ENCODE results near the gene UBD.

UBD gene

DNA sequence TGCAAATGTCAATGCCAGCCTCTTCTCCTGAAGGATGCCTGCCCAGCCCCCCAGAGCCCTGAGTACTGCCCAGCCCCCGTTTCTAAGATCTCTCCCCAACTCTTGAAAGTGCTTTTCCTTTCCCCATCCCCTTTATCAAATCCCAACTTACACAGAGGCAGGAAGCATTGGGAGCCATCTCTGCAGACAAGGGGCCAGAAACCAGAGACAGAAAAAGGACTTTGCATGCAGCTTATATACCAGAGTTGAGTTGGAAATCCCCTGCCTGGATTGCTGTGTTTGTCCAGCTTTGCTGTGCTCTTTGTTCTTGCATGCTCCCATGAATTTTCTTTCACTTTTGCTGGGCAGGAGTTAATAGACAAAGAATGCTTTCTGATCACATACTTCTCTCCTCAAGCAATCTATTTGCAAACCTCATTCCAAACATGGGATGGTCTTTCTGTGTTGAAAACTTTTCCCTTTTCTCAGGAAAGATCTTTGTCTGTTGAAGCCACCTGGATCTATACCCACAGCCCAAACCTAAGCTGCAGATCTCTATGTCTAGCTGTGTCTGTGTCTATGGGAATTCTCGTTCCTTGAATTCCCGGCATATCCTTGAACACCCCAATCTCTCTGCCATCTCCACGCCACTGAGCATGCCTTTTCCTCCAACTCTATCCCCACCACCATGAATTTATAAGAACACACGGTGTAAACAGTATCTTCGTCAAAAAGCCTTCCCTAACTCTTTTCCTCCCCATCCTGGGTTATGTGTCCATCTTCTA lies at the start of gene UBD:
Gene UBD, minus strand, starts transcription at position 209 of the 764 bp plus-strand sequence. Its CDS starts 31 bp downstream, at position 178.
- DNase-seq (ENCODE audit: insufficient read length, low spot score) (no peak), FAIRE-seq (no peak)
- TF ChIP-seq POLR2A (IDR thresholded peaks at IDR 0.05; ENCODE audit: low read depth, low read length), result no peak

DNA sequence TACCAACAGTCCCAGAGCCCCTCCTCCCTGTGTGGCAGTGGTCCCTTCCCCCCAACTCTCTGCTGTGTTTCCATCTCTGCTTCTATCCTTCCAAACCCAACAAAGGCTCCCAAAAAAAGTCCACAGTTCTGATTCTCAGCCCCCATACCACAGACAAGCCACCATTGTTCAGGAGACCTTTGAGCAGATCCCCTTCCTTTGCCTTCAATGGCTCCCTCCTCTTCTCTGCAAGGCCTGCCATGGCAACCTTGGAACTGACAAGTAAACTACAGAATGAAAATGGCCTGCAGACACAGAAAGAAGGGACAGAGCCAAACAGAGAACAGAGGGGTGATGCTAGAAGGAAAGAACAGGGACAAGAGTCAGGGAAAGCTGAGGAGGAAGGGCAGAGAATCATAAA lies 48.6 kb upstream of the UBD start:
- DNase-seq (ENCODE audit: insufficient read length, low spot score), result no peak
- FAIRE-seq, result no peak
- TF ChIP-seq POLR2A (IDR thresholded peaks at IDR 0.05; ENCODE audit: low read depth, low read length), result no peak

DNA sequence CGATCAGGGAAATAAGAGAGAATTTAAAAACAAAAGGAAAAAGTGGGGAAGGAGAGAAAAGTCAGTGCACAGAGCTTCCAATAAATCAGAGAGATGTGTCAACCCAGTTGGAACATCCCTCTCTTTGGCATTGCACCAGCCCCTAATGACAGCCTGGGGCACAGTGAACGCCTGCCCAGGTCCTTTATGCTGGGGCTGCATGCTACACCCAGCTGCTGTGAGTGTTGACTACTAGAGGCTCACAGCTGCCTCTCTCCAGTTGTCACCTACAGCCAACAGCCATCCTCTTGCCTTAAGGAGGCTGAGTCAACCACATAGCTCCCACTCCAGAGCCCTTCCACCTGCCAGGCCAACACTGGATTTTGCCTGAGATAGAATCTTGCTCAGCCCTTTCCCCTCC lies 44.4 kb upstream of the UBD start:
- TF ChIP-seq POLR2A (IDR thresholded peaks at IDR 0.05; ENCODE audit: low read depth, low read length), result no peak
- DNase-seq (ENCODE audit: insufficient read length, low spot score), result no peak
- no peak for FAIRE-seq

DNA sequence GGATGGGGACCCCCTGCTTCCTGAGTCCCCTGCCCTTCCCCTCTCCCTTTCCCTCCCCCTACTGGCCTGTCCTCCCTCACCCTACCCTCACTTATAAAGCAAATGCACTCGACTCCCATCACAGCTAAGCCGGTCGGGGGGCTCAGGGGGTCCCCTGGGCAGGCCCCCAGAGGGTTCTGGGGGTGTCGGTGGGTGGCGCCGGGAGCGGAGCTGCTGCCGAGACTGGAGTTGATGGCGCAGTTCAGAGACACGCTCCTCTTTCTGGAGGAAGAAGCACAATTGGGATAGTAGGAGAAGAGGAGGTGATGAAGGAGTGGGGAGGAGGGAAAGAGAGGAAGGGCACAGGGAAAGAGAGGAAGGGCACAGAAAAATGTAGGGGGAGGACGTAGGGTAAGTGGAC lies 43.9 kb upstream of the UBD start:
- TF ChIP-seq POLR2A (IDR thresholded peaks at IDR 0.05; ENCODE audit: low read depth, low read length), result no peak
- DNase-seq (ENCODE audit: insufficient read length, low spot score) (no peak), FAIRE-seq (no peak)

DNA sequence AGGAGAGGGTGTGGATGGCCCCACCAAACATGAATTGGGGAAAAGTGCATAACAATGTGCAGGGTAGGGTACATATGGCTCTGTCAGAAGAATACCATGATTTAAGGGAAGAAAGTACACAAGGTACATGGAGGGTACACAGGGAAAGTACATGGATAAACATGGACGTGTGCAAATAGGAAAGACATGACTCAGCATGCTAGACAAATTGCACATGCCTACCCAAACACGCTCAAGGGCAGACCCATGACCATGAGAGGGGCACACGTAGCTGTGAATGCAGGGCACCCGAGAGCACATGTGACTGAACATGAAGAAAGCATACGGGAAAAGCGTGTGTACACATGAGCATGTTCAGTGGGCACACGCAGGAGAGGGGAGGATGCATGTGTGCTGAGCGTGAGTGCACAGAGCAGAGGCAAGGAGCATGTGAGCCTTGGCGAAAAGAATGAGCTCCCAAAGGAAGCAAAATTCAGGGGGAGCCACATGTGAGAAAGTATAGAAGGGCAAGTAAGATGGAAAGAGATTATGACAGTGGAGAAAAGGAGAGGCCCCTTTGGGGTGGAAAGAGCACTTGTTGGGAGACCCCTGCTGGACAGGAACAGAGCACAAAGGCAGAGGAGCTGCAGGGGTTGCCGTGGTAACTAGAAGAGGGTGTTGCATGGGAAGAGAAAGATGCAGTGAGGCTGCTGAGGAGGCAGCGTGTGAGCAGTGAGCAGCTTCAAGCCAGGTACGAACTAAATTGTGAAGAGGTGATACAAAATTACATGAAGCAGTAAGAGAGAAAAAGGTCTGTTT lies 43.2 kb upstream of the UBD start:
- FAIRE-seq (no peak), DNase-seq (ENCODE audit: insufficient read length, low spot score) (no peak)
- TF ChIP-seq POLR2A (IDR thresholded peaks at IDR 0.05; ENCODE audit: low read depth, low read length), result no peak

DNA sequence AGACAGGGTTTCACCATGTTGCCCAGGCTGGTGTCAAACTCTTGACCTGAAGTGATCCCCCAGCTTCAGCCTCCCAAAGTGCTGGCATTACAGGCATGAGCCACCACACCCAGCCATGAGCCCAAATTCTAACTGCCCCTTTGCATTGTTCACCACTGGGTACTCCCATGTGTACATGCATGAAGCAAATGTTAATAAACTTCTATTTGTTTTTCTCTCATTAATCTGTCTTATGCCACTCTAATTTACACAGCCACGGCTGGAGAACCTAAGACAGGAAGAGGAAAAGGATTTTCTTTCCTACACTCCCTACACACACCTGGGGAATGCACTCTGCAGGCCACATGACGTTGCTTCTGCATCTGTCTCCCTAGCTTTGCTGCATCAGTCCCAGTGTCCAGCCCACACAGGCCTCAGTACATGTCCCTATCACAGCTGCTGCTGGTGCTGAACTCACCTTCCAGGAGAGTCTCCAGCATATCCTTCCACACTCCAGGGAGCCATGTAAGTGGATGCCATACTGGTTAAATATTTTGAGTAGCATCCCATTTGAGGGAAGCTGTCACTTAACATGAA lies 38.7 kb upstream of the UBD start:
- FAIRE-seq, result no peak
- no peak for TF ChIP-seq POLR2A (IDR thresholded peaks at IDR 0.05; ENCODE audit: low read depth, low read length)
- DNase-seq (ENCODE audit: insufficient read length, low spot score), result no peak

DNA sequence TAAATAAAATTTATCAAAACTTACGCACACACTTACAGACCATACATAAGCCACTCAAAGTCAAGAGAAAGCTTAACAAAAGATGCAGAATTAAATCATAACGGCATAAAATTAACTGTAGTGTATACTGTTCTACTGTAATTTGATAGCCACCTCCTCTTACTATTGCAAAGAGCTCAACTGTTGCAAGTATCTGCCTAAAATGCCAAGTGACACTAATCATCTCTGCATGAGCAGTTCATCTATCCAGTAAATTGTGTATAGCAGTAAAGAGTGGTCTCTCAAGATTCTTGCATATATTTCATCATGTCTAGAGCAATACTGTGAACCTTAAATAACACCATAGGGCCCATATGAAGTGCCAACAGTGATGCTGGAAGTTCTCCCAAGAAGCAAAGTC lies 37.7 kb upstream of the UBD start:
- FAIRE-seq, result no peak
- no peak for DNase-seq (ENCODE audit: insufficient read length, low spot score)
- TF ChIP-seq POLR2A (IDR thresholded peaks at IDR 0.05; ENCODE audit: low read depth, low read length), result no peak

DNA sequence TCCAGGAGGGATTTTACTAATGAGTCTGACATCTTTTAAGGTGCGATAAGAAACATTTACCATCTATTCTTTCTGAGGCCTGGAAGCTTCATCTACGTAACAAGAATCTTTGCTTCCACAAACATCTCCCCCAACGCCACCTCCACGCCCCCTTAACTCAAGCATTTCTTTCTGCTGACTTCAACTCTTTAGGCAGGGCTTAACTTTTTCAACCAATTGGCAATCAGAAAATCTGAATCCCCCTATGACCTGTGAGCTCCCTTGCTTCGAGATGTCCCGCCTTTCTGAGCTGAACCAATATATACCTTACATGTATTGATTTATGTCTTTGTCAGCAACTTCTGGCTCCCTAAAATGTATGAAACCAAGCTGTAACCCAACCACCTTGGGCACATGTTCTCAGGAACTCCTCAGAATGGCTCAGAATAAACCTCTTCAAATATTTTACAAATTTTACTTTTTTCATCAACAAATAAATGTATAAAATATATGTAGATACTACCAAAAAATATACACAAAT lies 36.9 kb upstream of the UBD start:
- no peak for DNase-seq (ENCODE audit: insufficient read length, low spot score)
- no peak for TF ChIP-seq POLR2A (IDR thresholded peaks at IDR 0.05; ENCODE audit: low read depth, low read length)
- no peak for FAIRE-seq

DNA sequence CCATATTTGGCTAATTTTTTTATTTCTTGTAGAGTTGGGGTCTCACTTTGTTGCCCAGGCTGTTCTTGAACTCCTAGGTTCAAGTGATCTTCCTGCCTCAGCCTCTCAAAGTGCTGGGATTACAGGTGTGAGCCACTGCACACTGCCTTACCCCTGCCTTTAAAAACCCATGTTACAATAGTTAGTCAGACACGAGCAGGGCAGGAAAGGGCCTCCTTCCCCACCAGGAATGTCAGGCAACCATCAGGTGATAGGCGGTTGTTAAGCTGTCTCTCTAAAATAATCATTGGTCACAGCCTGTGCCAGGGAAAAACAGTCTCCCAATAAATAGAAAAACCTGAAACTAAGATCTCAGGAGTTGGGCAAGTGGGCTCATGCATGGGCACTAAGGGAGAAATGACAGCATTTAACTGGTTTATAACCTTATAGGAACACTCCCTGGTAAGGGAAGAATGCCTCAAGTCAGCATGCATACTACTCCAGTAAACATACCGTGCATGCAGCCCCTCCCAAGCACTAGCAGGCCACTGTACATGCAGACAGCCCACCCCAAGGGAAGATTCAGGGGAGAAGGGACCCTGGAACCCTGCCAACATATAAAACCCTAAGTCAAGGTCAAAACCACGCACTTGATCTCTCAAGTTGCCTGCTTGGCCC lies 33.8 kb upstream of the UBD start:
- no peak for FAIRE-seq
- no peak for TF ChIP-seq POLR2A (IDR thresholded peaks at IDR 0.05; ENCODE audit: low read depth, low read length)
- DNase-seq (ENCODE audit: insufficient read length, low spot score), result no peak

DNA sequence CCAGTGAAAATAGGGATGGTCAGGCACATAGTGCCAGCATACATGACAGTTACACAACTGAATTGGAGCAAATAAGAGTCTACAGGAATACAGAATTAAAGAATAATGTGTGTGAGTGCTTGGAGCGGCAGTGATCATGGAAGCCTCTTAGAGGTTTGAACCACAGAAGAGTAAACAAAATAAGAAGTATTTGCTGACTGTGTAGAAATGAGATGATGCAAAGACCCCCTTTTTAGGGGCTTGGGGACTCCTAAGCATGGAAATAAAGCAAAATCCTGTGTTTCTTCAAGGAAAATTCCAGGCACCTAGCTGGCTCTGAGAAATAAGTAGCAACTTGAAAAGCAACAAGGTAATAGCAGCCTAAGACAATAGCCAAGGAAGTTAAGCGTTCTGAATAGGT lies 32.1 kb upstream of the UBD start:
- TF ChIP-seq POLR2A (IDR thresholded peaks at IDR 0.05; ENCODE audit: low read depth, low read length), result no peak
- FAIRE-seq (no peak), DNase-seq (ENCODE audit: insufficient read length, low spot score) (no peak)

DNA sequence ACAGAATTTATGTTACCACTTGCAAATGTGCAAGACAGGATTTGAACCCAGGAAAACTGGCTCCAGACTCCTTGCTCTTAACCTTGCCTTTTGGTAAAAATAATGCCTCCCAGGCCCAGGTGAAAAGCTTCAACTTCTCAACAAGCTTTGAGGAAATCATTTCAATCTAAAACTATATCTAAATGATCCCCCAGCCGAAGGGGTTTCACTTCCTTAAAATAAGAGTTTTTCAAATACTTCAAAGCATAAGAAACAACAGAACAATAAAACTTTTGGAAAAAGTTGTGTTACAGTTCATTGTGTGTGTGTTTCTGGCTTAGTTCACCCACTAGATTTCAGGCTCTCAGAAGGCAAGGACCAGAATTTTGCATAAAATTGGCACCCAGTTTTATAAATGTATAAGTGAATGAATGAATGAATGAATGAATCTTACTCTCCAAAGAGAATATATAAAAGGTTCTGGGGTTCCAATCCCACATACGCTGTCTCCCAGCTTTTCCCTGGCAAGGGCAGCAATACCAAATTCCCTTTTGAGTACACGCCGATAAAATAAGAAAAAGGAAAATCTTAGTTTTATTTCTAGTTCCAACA lies 30.8 kb upstream of the UBD start:
- DNase-seq (ENCODE audit: insufficient read length, low spot score), result no peak
- no peak for FAIRE-seq
- no peak for TF ChIP-seq POLR2A (IDR thresholded peaks at IDR 0.05; ENCODE audit: low read depth, low read length)

DNA sequence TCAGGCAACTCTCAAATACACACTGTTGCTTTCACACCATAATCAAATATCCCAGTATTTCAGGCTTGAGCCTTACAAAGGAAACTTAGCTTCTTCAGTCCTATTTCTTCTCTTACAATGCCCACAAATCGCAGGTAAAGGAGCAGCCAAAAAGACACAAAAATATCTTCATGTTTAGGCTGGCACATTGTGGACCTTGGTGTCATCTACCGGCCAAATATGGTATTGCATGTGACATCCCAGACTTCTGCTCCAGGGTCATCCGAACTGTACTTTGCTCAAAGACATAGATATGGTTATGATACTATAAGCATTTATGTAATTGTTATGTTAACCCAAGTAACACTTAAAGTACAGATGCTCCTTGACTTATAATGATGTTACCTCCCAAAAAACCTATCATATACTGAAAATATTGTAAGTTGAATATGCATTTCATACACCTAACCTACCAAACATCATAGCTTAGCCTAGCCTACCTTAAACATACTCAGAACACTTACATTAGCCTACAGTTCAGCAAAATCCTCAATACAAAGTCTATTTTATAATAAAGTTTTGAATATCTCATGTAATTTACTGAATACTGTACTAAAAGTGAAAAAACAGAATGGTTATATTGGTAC lies 30.0 kb upstream of the UBD start:
- DNase-seq (ENCODE audit: insufficient read length, low spot score), result peak; percentile 19
- no peak for TF ChIP-seq POLR2A (IDR thresholded peaks at IDR 0.05; ENCODE audit: low read depth, low read length)
- peak; percentile 90 for FAIRE-seq

DNA sequence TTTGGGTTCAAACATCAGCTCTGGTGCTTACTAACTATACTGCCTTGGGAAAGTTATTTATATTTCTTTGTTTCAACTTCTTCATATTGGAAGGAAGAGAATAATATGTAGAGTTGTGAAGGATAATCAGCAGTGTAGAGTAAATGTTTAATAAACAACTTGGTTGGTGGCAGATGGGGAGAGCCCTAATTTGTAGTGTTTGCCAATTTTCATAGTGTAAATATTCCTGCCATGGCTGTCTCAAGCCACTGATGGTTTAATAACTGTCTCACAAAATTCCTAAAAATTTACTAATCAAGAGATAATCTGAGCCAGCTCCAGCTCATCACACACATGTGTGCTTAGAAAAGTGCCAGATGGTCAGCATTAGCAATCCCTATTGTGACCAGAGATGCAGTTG lies 25.3 kb upstream of the UBD start, which contains the start of gene OR2H2:
Gene OR2H2, plus strand, starts transcription at position 301 of the 400 bp plus-strand sequence. CDS start 2,824 bp downstream, outside the sequence.
- DNase-seq (ENCODE audit: insufficient read length, low spot score) (no peak), FAIRE-seq (no peak)

More for the DNA sequence above, 25.3 kb upstream of the UBD start, which contains the start of gene OR2H2:
- no peak for TF ChIP-seq POLR2A (IDR thresholded peaks at IDR 0.05; ENCODE audit: low read depth, low read length)

All from H54 (cell line).